Dermis blood vessel endothelial cell (primary cell): ENCODE data around the gene TRIM69. TPM values are rescaled to one million over a fixed set of nuclear protein-coding genes. Genes with fewer than 3 reads are reported as not detected.

ENCODE experiments used
- DNase-seq: peaks from one replicate; pipeline ENCODE4 v3.0.0; 2010
- total RNA-seq: library from RNA; depleted of rRNA; stranded (reverse); fragments of >200 nt; gene quantifications from 2 replicates; pipeline ENCODE4 v1.2.3, GENCODE V29; 2014

TRIM69 gene
- total RNA-seq, 1 donor from 2014 or later: 12.8 TPM

GRCh38 chr15:44810237-44810636 is 73.9 kb downstream of the TRIM69 start:
- DNase-seq: no peak

- no peak for DNase-seq
Observed at GRCh38 chr15:44811337-44811736, 75.0 kb downstream of the TRIM69 start.

GRCh38 chr15:44812029-44812517 is 75.7 kb downstream of the TRIM69 start:
- no peak for DNase-seq

- no peak for DNase-seq
Observed at GRCh38 chr15:44813231-44813630, 76.9 kb downstream of the TRIM69 start.

Other genes with a start within 250 kb of the TRIM69 start
- 49.7 and 93.9 TPM in 2 replicates for gene EIF3J, start 199.4 kb upstream of the TRIM69 start, total RNA-seq
- 52.1 and 74.4 TPM in 2 replicates for gene SPG11, start 72.9 kb upstream of the TRIM69 start, total RNA-seq
- gene PATL2, start 25.2 kb upstream of the TRIM69 start, total RNA-seq: 0.09 and 0.17 TPM in 2 replicates
- gene B2M, start 25.0 kb upstream of the TRIM69 start, total RNA-seq: 2,080 and 4,706 TPM in 2 replicates
- not detected in 2 replicates for gene TERB2, start 220.2 kb downstream of the TRIM69 start, total RNA-seq